Uterus (tissue), 4 donors: ENCODE measurements around the gene DCP1B. TPM values are rescaled to one million over a fixed set of nuclear protein-coding genes. Genes with fewer than 3 reads are reported as not detected.
A peak's percentile ranks its signal among the peaks of the same experiment; 100 is the strongest.

Experiments used
- DNase-seq, 2 donors: peaks; one replicate each; pipeline ENCODE4 v3.0.0-alpha.2; 2019 to 2020
- H3K27ac ChIP-seq, 2 donors: fragments of 200-600 bp; sonication (generic); 1 replicate in 1 of 2; 2 replicates in 1 of 2; pipeline ENCODE4 v1.5.1; 2016 to 2018
- H3K27me3 ChIP-seq, 2 donors: fragments of 200-600 bp; sonication (generic); one replicate each; pipeline ENCODE4 v1.5.1; 2018 to 2019; ENCODE audit warnings: control low read depth in 1 of 2
- H3K36me3 ChIP-seq, 2 donors: fragments of 200-600 bp; sonication (generic); one replicate each; pipeline ENCODE4 v1.5.1; 2019; ENCODE audit warnings: control low read depth in 1 of 2
- H3K4me1 ChIP-seq, 2 donors: fragments of 200-600 bp; sonication (generic); one replicate each; pipeline ENCODE4 v1.5.1; 2018 to 2019; ENCODE audit warnings: control low read depth in 1 of 2
- H3K4me3 ChIP-seq, 2 donors: fragments of 200-600 bp; sonication (generic); 1 replicate in 1 of 2; 2 replicates in 1 of 2; pipeline ENCODE4 v1.5.1; 2018 to 2019; ENCODE audit warnings: mild to moderate bottlenecking in 1 of 2
- H3K9me3 ChIP-seq, 2 donors: fragments of 200-600 bp; sonication (generic); one replicate each; pipeline ENCODE4 v1.5.1; 2019; ENCODE audit warnings: control low read depth in 1 of 2
- POLR2A ChIP-seq, 2 donors: fragments of 450-650 bp; IDR thresholded peaks; one replicate each; pipeline ENCODE4 v1.6.1; 2016; ENCODE audit warnings: antibody characterized with exemption in 2 of 2, mild to moderate bottlenecking in 1 of 2, moderate library complexity in 1 of 2
- intact Hi-C: fragments of 100-400 bp; cut with DNase I; formaldehyde crosslinking; loops from one replicate; pipeline ENCODE4 v1.15.1; 2023; ENCODE audit warnings: low total_unique reads
- total RNA-seq, 4 donors: library from RNA; depleted of rRNA in 3 of 4; stranded (reverse); fragments of >200 nt in 3 of 4; gene quantifications; one replicate each; pipeline versions ENCODE4 v1.1.0 to v1.2.4, GENCODE V29; 2014 to 2023
- TF ChIP-seq, protein P1 (sequence below), 4 experiments: fragments of 200-600 bp in 2 of 4; fragments of 450-650 bp in 2 of 4; sonication (generic) in 2 of 4; IDR thresholded peaks; one replicate each; pipeline ENCODE4 v1.5.1; 2016 to 2019; ENCODE audit warnings: antibody characterized with exemption in 4 of 4, mild to moderate bottlenecking in 2 of 4, moderate library complexity in 1 of 4
- donor health status: DM: yes; HTN: yes; CAD: no.

DCP1B gene
- total RNA-seq, 4 donors from 2014 or later = 13.6 to 34.4 (median 20.7) TPM

DNA sequence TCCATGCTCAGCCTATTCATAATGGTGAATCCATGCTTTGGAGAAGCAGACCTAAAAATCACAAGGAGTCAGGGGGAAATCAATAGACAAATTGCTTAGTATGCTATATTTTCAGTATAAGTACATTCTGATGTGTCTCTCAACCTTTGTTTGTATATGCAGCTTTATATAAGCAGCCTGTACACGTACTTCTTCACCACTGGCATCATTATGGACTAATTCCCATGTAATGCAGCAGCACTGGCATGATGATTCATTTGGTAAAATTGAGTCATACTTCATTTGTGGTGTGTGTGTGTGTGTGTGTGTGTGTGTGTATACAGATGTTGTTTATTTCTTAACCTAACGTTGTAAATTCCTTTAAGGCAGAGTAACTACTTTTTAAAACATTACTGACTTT is 10.9 kb downstream of the DCP1B start:
- Histone ChIP-seq H3K27me3 (no peaks in the 10 kb centered on the region), H3K9me3 (no peaks in the 10 kb centered on the region), H3K4me1 (peaks cover 0 to 10% of the 10 kb centered on the region in 2 donors), H3K4me3 (no peak overlapping the region), H3K27ac (peak overlapping the region; percentile 28 to 44), H3K36me3 (no peaks in the 10 kb centered on the region)
- TF ChIP-seq, protein P1, sequence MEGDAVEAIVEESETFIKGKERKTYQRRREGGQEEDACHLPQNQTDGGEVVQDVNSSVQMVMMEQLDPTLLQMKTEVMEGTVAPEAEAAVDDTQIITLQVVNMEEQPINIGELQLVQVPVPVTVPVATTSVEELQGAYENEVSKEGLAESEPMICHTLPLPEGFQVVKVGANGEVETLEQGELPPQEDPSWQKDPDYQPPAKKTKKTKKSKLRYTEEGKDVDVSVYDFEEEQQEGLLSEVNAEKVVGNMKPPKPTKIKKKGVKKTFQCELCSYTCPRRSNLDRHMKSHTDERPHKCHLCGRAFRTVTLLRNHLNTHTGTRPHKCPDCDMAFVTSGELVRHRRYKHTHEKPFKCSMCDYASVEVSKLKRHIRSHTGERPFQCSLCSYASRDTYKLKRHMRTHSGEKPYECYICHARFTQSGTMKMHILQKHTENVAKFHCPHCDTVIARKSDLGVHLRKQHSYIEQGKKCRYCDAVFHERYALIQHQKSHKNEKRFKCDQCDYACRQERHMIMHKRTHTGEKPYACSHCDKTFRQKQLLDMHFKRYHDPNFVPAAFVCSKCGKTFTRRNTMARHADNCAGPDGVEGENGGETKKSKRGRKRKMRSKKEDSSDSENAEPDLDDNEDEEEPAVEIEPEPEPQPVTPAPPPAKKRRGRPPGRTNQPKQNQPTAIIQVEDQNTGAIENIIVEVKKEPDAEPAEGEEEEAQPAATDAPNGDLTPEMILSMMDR (IDR thresholded peaks at IDR 0.05) = no peak
- TF ChIP-seq POLR2A (IDR thresholded peaks at IDR 0.05) = no peak
- intact Hi-C loops = no loop called here
- no peak for DNase-seq

DNA sequence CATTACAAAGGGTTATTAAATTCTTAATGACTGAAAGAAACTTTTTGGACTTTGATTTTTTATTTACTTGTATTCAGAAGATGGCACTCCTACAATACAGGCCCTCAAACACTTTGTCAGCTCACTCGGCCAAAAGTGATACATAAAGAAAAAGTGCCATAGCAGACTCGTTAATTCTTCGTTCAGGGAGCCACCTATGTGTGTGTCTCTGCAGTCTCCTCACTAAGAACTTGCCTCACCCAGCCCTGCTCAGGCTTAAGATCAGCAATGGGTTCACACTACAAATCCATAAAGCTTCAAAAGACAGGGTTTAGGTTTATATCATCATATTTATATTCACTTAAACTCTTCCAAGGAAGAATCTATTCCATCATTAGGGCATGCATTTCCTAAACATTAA is 11.5 kb downstream of the DCP1B start:
- H3K9me3 ChIP-seq = peaks cover 0 to 2% of the 10 kb centered on the region in 2 donors
- H3K27me3 ChIP-seq = no peaks in the 10 kb centered on the region
- TF ChIP-seq, protein P1 (IDR thresholded peaks at IDR 0.05) = no peak
- no peak for TF ChIP-seq POLR2A (IDR thresholded peaks at IDR 0.05)
- no peak for DNase-seq
- no peak overlapping the region for H3K4me3 ChIP-seq
- H3K4me1 ChIP-seq = peaks cover 0 to 10% of the 10 kb centered on the region in 2 donors
- peak overlapping the region; percentile 28 to 44 for H3K27ac ChIP-seq
- H3K36me3 ChIP-seq = no peaks in the 10 kb centered on the region
- intact Hi-C loops = no loop called here

DNA sequence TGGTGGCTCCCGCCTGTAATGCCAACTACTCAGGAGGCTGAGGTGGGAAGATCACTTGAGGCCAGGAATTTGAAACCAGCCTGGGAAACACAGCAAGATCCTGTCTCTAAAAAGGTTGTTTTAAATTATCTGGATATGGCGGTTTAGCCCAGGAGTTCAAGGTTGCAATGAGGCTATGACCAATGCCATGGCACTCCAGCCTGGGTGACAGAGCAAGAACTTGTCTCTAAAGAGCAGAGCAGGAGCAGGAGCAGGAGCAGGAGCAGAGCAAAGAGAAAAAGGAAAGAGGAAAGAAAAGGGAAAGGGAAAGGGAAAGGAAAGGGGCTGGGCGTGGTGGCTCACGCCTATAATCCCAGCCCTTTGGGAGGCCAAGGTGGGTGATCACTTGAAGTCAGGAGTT is 15.1 kb downstream of the DCP1B start:
- H3K27me3 ChIP-seq = no peaks in the 10 kb centered on the region
- peaks cover 0 to 8% of the 10 kb centered on the region in 2 donors for H3K4me1 ChIP-seq
- no peak overlapping the region for H3K27ac ChIP-seq
- H3K9me3 ChIP-seq = peaks cover 0 to 11% of the 10 kb centered on the region in 2 donors
- intact Hi-C loops = no loop called here
- H3K4me3 ChIP-seq = no peak overlapping the region
- no peak for TF ChIP-seq POLR2A (IDR thresholded peaks at IDR 0.05)
- TF ChIP-seq, protein P1 (IDR thresholded peaks at IDR 0.05) = no peak
- no peak for DNase-seq
- no peaks in the 10 kb centered on the region for H3K36me3 ChIP-seq

DNA sequence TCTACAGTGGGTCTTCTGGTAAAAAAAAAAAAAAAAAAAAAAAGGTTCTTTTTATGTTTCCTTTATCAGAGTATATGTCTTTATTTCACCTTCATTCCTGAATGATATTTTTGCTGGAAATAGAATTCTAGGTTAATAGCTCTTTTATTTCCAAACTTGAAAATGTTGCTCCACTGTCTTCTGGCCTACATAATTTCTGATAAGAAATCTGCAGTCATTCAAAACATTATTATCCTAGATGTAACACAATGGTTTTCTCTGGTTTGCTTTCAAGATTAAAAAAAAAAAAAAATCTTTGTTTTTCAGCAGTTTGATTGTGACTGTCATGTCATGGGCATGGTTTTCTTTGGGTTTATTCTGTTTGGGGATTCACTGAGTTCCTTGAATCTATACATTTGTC is 19.5 kb downstream of the DCP1B start:
- intact Hi-C loops = no loop called here
- peaks cover 0 to 11% of the 10 kb centered on the region in 2 donors for H3K9me3 ChIP-seq
- TF ChIP-seq, protein P1 (IDR thresholded peaks at IDR 0.05) = no peak
- no peak for TF ChIP-seq POLR2A (IDR thresholded peaks at IDR 0.05)
- no peaks in the 10 kb centered on the region for H3K27me3 ChIP-seq
- H3K4me1 ChIP-seq = no peaks in the 10 kb centered on the region
- no peak overlapping the region for H3K4me3 ChIP-seq
- H3K27ac ChIP-seq = no peak overlapping the region
- DNase-seq = no peak
- H3K36me3 ChIP-seq = no peaks in the 10 kb centered on the region

DNA sequence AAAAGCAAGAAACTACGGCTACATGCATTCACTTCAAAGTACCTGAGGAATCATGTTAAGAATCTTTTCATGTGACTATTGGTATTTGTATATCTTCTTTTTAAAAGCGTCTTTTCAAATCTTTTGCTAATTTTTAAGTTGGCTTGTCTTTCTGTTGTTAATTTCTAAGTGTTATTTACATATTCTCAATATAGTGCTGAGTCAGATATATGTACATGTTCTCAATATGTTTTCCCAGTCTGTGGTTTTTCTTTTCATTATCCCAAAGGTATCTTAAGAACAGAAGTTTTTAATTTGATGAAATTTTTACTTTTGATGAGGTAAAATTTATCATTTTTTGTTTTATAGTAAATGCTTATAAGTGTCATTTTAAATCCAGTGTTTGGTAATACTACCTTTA is 24.0 kb downstream of the DCP1B start:
- DNase-seq = no peak
- Histone ChIP-seq H3K36me3 (no peaks in the 10 kb centered on the region), H3K27ac (peak overlapping the region; percentile 90 to 97), H3K9me3 (peaks cover 0 to 4% of the 10 kb centered on the region in 2 donors), H3K27me3 (no peaks in the 10 kb centered on the region), H3K4me1 (peaks cover 0 to 25% of the 10 kb centered on the region in 2 donors), H3K4me3 (no peak overlapping the region)
- intact Hi-C loops = no loop called here
- TF ChIP-seq, protein P1 (IDR thresholded peaks at IDR 0.05) = no peak
- no peak for TF ChIP-seq POLR2A (IDR thresholded peaks at IDR 0.05)
